Embryonic facial prominence (tissue), 1 donor: ENCODE results near the gene KRT80.

ENCODE experiments used
- DNase-seq: peaks from one replicate; pipeline ENCODE4 v3.0.0-alpha.2; 2016; ENCODE audit errors: extremely low spot score

KRT80 gene

DNA sequence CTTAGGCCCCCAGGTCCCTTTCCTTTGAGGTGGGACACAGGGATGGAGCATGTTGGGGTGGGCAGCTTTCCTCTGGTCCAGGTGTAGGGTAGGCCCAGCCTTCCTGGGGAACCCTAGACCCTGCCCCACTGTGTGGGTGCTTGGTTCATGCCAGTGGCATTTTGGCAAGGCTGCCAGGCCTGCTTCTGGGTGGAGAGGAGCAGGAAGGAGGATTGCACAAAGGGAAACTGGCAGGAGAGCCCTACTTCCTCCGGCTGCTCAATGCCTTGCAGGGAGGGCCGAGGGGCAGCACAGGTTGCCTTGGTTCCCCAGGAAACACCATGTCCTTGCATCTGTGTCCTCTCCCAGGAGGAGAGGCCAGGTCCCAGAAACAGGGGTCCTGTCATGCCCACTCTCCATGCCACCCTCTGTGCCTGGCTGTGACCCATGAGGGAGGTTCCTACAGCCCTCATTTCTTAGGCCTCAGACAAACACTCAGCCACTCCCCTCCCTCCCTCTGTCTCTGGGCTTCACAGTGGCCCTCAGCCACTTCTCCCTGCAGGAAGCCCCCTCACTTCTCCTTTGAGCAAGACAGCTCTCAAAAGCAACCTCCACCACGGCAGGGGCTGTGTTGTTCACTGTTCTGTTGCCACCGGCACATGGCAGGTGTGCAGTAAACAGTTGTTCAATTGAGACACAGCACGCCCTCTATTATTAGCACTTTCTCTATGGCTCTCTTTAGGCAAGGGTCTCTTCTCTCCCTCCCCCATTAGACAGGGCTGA, 6.8 kb upstream of the KRT80 start:
- no peak for DNase-seq

DNA sequence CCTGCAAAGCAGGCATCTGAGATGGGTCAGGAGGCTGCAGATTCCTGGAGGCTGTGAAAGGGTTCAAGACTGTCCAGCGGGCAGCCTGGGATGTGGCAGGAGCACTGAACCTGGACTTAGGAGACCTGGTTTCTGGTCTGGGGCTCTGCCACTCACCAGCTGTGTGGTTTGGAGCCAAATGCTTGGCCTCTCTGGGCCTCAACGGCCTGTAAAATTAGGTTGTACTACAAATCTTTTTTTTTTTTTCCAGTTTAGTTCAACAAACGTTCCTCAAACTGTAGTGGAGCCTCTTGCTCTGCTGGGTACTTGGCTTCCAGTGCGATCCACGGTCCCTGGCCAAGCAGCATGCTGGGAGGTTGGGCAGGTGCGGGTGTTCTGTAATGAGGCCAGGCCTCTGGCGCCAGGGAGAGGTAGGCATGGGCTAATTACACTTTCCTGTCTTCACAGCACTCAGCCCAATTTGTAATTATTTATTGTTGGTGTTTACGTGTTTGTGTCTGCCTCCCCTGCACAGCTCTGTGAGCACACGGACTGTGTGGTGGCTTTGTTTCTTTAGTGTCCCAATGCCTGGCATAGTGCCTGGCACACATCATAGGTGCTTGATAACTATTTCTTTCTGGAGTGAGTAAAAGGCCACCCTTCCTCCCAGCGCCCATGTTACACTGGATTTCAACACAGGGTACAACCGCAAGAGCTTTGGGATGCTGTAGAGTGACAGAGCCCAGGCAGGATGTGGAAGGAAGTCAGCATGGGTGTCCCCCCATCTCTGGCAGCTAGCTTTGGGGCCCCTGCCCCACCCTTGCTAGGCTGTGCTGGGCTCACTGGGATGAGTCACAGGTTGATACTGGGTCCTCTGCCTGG, 5.8 kb upstream of the KRT80 start:
- no peak for DNase-seq

DNA sequence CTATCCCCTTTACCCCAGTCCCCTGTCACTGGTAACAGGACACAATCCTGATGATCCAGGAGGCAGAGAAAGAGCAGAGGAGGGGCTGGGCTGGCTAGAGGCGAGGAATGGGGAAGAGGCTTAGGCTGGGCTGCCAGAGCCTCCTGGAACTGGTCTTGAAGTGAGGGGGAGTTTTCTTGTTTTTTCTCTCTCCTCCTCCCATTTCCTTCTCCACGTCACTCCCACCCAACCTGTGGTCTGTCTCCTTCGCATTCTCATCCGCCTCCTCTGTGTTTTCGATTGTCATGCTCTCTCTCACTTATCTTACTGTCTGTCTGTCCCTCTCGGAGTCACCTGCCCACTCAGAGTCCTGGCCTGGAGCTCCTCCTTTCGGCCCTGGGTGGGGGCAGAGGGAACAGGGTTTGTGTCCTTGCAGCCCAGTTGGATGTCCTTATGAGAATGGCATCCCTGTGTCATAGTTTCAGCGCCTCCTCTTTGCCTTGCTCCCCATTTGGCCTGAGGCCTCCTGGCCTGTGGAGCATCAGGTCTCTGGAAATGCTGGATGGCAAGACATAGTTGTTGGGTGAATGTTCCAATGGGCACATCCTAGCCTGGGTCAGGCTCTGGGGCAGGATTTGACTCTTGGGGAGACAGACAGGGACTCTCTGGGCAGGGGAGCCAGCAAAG, 3.4 kb upstream of the KRT80 start:
- no peak for DNase-seq

DNA sequence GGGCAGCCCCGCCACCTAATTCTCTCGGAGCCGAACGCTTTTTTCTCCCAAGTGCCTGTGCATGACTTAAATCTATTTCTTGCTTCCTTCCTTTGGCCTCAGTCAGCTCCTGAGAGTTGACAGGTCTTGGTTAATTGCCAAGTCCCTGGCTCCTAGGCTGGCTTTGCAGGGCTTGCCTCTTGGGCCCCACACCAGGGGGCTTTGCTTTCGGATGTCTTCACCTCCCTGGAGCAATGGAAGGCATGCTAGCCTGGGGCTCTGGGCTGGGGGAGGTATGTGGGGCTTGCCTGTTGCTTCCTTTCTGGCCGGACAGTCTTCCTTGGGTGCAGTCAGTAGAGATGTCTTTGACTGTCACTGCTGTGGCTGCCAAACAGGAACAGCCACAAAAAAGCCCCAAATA, 2.2 kb upstream of the KRT80 start:
- DNase-seq = no peak

DNA sequence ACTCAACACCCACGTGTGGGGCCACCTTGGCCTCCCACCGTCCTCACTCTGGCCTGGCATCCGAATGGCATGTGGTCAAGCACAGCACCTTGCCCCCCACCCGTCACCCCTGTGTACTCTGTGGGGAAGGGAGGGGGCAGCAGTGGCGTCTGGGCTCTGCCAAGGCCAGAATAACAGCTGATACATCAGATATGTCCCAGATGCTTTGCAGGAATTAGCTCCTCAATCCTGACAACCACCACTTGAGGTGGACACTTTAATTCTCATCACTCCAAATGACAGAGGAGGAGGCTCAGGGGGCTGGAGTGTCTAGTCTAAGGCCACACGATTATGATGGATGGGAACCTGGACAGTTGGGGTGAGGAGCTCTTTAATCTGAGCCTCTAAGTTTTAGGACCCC, 1.7 kb upstream of the KRT80 start:
- no peak for DNase-seq

DNA sequence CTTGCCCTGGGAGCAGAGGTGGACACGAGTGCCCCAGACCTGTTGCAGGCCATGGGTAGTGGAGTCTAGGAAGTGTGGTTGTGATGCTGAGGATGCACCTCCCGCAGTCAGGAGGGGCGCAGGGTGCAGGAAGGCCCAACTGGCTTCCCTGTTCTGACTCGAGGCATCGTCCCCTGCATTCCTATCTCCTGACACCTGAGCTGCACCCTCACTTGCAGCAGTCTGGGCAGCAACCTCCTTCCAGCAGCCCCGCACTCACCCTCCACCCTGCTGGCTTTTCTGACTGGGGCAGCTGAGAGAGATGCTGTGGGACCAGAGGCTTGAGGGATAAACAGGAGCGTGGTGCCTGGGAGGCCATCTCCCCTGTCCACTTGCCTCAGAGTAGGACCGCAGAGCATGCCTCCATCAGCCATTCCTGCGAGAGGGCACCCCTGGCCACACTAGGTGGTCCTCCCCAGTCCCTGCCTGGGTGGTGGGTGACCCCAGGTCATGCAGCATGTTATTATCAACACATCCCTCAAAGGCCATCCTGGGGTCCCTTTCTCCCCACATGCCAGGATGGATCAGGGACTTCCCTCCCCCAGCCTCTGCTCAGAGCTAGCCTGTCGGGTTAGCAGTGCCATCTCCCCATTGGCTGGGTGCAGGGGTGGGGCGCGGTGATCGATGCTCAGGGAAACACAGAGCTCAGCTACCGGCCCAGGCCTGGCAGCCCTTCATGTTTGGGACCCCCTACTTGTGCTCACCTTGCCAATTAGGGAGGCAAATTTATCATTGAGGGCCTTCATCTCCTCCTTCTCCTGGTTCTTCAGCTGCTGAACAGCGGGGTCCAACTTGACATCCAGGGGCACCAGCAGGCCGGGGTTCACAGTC, 719 bp downstream of the KRT80 start:
- DNase-seq = no peak

DNA sequence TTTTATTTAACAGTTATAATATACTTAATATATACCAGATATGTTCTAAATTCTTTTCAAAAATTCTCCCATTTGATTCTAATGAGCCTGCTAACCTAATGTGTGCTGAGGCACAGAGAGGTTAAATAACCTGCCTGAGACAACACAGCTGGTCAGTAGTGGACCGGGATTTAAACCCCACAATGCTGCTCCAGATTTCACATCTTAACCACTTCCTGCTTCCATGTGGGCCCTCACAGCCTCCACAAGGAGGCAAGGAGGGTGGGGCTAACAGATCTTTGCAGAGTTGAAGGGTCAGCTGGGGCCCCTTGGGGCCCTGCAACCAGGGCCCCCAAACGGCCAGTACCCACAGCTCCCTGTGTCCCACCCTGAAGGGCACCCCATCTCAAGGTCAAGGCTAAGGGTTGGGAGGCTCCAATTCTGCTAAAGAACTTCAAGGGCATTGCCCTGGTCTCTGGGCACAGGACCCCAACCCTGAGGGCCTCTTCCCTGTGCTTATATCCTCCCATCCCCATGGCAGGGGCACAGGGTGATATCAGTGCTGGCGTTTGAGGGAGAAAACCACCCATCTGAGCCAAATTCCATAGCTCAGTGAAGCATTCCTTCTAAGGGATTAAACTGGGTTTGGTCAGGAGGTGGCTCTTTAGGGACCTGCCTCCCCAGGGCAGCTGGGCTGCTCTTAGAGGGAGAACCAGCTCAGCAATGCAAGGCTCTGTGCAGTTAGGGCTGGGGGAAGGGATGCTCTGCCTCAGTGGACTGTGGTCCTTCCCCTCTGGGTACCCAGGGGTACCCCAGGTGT, 2.2 kb downstream of the KRT80 start:
- no peak for DNase-seq

DNA sequence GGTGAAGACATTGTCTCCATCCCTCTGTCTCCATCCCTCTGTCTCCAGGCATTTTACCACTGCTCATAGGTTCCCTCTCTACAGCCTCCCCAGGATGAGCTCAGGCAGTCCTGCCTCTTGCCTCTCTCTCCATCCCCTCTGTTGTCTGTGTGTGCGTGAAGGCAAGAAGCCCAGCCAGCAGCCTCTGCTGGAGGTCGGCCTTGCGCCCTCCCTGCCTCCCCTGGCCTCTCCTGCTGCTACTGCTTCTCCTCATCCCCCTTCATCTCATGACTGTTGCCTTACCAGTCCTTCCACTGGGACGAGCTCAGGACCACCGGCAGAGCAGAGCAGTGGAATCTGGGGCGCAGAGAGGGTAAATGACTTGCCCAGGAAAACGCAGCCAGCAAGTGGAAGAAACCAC, 3.2 kb downstream of the KRT80 start:
- DNase-seq = no peak

DNA sequence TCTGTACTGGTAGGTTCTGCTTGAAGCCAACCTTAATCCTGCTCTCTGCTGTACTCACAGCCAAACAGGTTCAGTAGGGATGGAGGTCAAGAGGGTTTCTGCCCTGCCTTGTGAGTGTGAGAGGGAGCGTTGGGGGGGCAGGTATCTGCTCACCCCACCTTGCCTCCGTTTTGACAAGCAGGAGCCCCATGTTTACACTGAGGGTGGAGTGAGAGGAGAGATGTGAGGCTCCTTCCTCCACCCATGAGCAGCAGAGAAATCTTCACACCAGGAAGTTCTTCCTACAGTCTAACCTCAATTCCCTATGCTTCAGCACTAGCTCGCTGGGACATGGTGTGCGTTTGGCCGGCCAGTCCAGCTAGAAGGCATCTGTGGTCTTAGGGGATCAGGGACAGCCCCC, 4.2 kb downstream of the KRT80 start:
- no peak for DNase-seq

DNA sequence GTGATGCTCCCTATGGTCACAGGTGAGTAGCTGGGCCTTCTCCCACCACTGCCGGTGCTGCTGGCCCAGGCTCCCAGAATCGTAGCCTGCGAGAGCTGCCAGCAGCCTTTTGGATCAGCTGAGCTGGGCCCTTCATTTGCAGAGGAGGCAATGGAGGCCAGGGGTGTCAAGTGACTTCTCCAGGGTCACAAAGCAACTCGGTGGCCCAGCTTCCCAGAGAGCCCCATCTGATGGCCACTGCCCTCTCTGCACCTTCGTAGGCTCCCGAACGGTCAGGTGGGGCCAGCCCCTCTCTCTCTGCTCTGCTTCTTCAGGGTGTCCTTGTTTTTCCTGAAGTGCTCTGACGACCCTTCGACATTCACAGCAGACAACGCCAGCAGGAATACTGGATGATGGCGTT, 4.6 kb downstream of the KRT80 start:
- DNase-seq = no peak

DNA sequence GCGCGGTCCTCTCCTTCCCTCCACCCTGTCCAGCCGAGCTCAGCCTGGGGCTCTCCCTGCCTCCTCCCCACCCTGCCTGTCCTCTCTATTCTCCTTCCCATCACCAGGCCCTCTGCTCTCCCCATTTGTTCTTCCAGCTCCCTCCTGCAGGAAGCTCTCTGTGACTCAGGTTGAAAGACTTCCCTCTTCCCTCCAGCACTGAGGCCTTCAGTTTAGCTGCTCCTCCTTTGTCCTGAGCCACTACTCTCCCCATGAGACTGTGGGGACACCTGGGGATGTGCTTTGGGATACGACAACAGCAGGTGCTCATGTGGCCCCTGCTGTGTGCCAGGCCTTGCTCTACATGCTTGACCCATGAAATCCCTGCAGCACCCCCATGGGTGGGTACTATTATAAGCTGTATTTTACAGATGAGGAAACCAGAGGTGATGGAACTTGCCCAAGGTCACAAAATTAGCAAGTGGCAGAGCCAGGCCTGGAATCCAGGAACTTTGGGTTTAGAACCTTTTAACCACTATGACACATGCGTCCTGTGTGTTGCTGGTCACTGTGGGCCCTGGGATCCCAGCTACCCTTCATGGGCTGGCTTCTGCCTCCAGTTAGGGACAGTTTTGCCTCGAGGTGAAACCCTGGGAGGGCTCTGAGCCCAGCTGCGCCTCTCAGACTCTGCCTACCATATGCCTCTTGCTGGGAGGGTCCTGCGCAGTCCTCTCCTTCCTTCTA, 5.5 kb downstream of the KRT80 start:
- DNase-seq = no peak

DNA sequence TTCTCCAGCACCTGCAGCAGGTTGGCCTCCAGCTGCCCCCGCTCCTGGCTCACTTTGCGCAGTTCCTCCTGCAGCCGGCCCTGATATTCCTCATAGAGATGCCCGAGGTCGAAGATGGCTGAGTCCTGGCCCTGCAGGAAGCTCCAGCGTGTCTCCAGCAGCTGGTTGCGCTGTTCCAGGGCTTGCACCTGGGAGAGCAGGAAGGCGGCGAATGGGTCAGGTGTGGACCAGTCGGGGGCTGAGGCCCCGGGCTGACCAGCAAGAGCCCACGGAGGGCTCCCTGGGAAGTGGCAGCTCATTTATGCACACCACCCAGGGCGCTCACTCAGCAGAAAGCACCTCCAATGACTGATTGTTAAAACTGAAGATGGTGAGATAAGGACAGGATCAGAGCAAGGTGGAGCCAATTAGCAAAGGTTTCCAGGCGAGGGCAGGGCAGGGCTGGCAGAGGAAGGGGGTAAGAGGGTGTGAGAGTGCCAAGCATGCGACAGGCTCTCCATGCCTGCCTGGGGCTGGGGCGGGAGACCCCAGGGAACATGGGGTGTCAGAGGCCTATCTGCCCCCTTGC, 6.3 kb downstream of the KRT80 start:
- no peak for DNase-seq

DNA sequence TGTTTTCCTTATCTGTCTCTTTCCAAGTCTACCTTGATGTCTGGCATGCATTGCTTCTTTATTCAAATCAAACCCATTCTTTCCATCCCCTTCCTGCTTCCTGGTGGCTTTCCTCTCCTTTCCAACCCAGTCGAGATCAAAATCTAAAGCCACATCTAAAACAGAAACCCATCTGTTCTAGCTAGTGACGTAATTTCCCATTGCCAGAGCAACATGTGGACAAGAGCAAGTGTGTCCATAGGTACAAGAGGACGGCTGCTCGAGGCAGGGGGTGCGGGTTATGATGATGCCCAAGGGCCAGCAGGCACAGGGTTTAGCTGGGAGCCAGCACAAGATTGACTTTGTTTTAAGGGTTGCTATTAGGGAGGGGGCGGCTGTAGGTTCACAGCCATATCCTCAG, 7.0 kb downstream of the KRT80 start:
- DNase-seq = no peak

DNA sequence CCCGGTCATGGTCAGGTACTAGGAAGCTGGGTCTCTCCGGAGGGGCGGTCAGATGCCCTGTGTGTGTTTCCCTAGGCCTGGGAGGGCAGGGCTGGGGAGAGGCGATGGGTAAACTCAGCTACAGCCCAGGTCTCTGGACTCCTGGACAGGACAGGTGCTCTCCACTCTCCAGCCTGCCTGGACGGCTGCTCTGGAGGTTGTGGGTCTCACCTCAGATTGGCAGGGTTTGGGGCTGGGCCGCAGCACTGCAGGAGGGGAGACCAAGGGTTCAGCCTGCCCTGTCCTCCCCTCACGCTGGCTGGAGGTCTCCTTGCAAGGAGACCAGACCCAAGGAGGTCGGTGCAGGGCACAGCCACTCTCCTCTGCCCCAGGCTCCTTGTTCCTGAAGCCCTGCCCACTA, 7.8 kb downstream of the KRT80 start:
- no peak for DNase-seq

DNA sequence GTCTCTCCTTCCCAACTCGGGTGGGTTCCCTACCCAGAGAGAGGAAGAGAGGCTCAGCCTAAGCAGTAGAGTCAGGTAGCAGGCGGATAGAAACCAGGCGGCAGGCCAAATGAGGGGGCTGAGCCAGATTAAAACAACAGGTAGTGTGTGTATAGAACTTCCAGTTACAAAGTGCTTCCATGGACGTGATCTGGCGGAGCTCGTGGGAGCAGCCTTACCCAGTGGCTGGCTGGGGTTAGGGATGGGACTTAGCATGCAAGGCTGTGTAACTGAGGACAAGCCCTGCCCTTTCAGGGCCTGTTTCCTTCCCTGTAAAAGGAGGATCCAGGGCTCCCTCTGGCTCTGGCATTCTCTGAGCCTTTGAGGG, 8.3 kb downstream of the KRT80 start:
- no peak for DNase-seq

DNA sequence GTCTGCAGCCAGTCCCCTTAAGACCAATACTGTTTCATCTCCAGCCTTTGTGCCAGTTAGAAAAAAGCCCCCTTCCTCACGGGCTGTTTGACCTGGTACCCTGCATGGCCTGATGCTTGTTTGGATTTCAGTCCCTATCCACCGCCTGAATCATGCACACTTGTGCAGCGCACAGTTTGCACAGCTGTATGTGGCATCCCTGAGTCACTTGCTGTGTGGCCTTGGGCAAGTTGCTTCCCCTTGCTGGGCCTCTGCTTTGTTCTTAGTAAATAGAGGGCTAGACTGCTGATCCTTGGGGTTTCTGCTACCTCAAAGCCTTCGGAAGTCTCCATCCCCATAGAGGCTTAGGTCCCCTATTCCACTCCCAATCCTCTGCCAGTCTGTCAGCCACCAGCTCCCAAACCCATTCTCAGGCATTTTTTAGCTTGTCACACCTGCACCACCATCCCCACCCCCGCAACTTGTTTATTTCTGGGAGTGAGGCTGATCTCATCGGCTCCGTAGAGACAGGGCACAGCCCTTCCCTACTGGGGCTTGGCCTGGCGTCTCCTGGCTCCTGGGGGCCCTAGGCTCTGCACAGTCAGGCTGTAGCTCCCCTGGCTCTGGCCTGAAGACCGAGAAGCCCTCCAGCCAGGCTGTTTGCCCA, 8.8 kb downstream of the KRT80 start:
- no peak for DNase-seq

DNA sequence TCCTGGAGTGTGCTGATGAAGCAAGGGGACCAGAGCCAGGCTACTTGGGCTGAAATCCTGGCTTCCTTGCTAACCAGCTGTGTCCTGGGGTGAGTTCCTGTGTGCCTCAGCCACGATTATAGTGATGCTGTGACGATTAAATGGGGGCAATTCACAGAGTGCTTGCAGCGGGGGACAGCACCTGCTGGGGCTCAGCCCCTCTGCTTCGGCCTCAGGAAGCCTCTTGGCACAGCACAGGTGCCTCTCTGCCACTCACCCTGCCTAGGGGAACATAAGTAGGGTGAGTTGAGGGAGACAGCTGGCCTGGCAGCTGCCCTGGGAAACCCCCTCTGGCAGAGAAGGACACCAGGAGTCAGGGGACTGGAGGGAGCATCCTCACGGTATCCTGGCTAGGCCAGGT, 9.4 kb downstream of the KRT80 start:
- no peak for DNase-seq

DNA sequence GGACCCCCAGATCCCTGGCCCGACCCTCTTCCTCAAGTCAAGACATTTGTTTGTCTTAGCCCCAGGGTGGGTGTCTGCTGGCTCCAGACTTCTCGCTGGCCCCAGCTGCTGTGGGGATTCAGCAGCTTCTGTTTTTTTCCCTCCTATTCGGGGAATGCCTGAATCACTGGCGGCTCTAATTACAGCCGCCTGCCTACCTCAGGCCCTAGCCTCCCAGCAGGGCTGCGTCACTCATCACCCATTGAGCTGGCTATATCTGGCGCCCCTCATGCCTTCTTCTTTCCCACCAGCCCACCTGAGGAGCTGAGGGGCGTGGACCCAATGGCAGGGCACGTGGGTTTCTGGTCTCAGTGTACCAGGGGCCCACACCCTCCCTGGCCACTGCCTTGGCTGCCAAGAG, 10.1 kb downstream of the KRT80 start:
- no peak for DNase-seq

DNA sequence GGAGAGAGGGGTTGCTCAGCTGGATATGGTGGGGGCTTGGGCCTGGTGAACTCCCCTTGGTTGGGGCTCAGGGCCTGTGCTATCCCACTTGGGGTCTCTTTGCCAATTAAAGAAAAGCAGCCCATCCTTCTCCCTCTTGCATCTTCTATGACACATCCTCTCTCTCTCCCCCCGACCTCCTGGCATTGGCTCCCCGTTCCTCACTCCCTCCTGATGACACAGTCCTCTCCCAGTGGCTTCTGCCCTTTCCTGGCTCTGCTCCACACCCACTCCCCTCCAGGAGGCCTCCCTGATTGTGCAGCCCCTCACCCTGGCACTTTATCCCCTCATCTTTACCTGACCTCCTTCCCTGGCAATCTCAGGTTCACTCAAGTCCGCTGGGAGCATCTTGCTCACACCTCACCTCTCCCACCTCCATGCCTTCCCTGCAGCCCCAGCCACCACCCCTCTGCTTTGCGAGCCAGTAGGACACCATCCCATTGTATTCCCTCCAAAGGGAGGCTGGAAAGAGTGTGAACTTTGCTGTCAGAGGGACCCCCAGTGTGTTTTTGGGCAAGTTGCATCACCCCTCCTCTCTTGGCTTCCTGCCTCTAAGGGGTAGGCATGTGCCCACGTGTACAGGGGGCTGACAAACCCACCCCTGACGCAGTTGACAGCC, 10.7 kb downstream of the KRT80 start:
- DNase-seq = no peak
